HG02943 (cell line): ENCODE data around the gene RFPL2.
"Not testable (repeated sequence)": the region's sequence is repeated elsewhere in the genome, so short reads cannot be mapped to it uniquely, and the experiment has no call there.

Experiments used
- ATAC-seq: cut with Tn5 transposase; IDR thresholded peaks from one replicate; pipeline ENCODE4 v1.9.1; 2021; ENCODE audit warnings: mild to moderate bottlenecking, low read depth, moderate library complexity; ENCODE audit not compliant: unreplicated experiment

RFPL2 gene

GRCh38 chr22:32206774-32207758 is 2.2 kb upstream of the RFPL2 start:
- ATAC-seq: no peak

GRCh38 chr22:32205974-32206773 is 1.3 kb upstream of the RFPL2 start:
- ATAC-seq: no peak

GRCh38 chr22:32204040-32204855 is 625 bp downstream of the RFPL2 start:
- no peak for ATAC-seq

GRCh38 chr22:32203181-32204039 is 1.5 kb downstream of the RFPL2 start:
- ATAC-seq: no peak

- no peak for ATAC-seq
Measured at GRCh38 chr22:32202539-32203180, 2.2 kb downstream of the RFPL2 start.

GRCh38 chr22:32202161-32202538 is 2.7 kb downstream of the RFPL2 start:
- no peak for ATAC-seq

GRCh38 chr22:32200752-32201151 is 4.1 kb downstream of the RFPL2 start:
- no peak for ATAC-seq

- ATAC-seq: no peak
Measured at GRCh38 chr22:32199961-32200360, 4.9 kb downstream of the RFPL2 start.

- ATAC-seq: no peak
Measured at GRCh38 chr22:32199341-32199740, 5.5 kb downstream of the RFPL2 start.

- ATAC-seq: not testable (repeated sequence)
Measured at GRCh38 chr22:32197553-32198226, 7.2 kb downstream of the RFPL2 start.

GRCh38 chr22:32195900-32196299 is 9.0 kb downstream of the RFPL2 start:
- not testable (repeated sequence) for ATAC-seq

GRCh38 chr22:32193346-32193745 is 11.5 kb downstream of the RFPL2 start:
- not testable (repeated sequence) for ATAC-seq

GRCh38 chr22:32191021-32191420 is 13.9 kb downstream of the RFPL2 start:
- not testable (repeated sequence) for ATAC-seq

GRCh38 chr22:32185821-32186220 is 19.1 kb downstream of the RFPL2 start:
- no peak for ATAC-seq

- no peak for ATAC-seq
Measured at GRCh38 chr22:32183625-32184024, 21.2 kb downstream of the RFPL2 start.

GRCh38 chr22:32181043-32181442 is 23.8 kb downstream of the RFPL2 start:
- no peak for ATAC-seq

- no peak for ATAC-seq
Measured at GRCh38 chr22:32177221-32177765, 27.6 kb downstream of the RFPL2 start.
